ENCODE measurements around the gene SC5D. TPM values are rescaled to one million over a fixed set of nuclear protein-coding genes. Genes with fewer than 3 reads are reported as not detected.

SC5D gene
- total RNA-seq, 1 experiment from 2014 or later: 34.7 TPM

DNA sequence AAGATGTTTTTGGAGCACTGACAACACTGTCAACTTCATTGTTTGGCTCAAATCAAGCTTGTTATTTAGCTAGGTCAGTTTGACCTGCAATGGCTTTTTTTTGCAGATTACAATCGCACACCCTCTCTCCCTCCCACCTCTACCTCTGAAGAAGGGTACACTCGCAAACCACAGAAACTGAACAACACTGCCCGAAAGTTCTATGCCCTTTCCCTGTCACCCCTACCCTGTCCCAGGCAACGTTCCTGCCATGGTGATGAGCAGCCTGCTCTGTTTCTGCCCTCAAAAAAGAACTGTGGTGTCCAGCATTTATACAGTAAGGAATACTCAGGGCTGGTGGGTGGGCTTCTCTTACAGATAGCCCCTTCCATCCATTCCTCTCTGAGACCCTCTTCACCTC, 33.7 kb downstream of the SC5D start:
- Mint-ChIP-seq H3K4me3 (ENCODE audit: low read depth, unreplicated experiment) (no peak overlapping the region), H3K4me1 (ENCODE audit: low read depth, unreplicated experiment) (no peaks in the 10 kb centered on the region), H3K36me3 (ENCODE audit: insufficient read depth, unreplicated experiment) (no peaks in the 10 kb centered on the region), H3K9me3 (ENCODE audit: low read depth, unreplicated experiment) (no peaks in the 10 kb centered on the region), H3K27ac (ENCODE audit: unreplicated experiment) (no peak overlapping the region), H3K27me3 (ENCODE audit: unreplicated experiment) (peaks cover 12% of the 10 kb centered on the region)
- no peak for DNase-seq
- no TSS peak for BruUV-seq (replicated peaks)
- CTCF ChIA-PET: interaction anchor here (0.7 kb wide), 1 partner anchor 1179 kb away, joined by 4 read pairs; no protein-coding TSS in a partner anchor
- intact Hi-C loops (cut with micrococcal nuclease; ENCODE audit: unreplicated experiment): loop anchor here (10.0 kb wide), 1 partner anchor 139 kb away; no protein-coding TSS in a partner anchor
- TF ChIP-seq, protein P1, sequence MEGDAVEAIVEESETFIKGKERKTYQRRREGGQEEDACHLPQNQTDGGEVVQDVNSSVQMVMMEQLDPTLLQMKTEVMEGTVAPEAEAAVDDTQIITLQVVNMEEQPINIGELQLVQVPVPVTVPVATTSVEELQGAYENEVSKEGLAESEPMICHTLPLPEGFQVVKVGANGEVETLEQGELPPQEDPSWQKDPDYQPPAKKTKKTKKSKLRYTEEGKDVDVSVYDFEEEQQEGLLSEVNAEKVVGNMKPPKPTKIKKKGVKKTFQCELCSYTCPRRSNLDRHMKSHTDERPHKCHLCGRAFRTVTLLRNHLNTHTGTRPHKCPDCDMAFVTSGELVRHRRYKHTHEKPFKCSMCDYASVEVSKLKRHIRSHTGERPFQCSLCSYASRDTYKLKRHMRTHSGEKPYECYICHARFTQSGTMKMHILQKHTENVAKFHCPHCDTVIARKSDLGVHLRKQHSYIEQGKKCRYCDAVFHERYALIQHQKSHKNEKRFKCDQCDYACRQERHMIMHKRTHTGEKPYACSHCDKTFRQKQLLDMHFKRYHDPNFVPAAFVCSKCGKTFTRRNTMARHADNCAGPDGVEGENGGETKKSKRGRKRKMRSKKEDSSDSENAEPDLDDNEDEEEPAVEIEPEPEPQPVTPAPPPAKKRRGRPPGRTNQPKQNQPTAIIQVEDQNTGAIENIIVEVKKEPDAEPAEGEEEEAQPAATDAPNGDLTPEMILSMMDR (IDR thresholded peaks at IDR 0.05; ENCODE audit: unreplicated experiment): no peak

DNA sequence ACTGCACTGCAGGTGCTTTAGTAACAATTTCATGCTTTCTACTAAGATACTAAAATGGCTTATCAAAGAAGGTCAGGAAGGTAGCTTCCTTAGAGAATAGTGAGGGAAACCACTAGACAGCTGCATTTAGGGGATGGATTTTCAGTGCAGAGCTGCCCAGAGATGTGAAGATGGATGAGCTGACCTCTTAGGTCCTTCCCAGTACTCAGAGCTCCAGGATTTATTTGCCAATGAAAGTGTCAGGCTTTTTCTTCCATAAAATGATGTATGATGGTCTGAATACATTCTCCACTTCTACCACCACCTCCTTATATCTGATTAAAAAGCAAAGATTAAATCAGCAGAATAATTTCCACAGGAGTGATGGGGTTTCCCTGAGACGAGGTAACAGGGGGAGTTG, 35.0 kb downstream of the SC5D start:
- CTCF ChIA-PET: no interaction called here

DNA sequence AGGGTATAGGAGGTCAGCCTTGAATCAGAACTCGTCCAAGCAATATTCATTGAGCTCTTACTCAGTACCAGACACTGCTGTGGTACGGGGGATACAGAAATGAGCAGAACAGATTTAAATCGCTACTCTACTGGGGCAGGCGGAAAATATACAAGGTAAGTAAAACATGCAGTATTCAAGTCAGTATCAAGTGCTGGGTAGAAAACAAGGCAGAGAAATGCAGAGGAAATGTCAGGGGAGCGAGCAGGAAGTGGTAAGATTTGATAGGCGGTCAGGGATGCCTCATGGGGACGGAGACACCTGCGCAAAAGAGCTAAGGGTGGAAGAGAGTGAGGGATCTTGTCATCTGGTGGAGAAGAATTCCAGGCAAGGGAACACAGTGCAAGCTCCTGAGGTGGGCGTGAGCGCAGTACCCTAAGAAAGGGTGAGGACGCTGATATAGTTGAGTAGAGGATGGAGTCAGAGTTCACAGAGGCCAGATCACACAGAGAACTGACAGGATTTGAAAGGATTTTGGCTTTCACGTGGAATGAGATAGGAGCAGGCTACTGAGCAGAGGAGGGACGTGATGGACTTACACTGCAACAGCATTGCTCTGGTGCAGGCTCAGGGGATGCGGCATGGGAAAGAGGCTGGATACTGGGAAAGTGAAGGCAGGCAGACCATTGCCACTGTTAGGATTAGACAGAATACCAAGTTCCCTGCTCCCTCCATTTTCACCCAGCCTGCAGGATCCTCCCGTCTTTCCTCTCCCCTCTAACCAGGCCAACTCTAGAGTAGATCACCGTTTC, 35.8 kb downstream of the SC5D start:
- no peaks in the 10 kb centered on the region for H3K36me3 Mint-ChIP-seq (ENCODE audit: insufficient read depth, unreplicated experiment)
- no peak overlapping the region for H3K27ac Mint-ChIP-seq (ENCODE audit: unreplicated experiment)
- intact Hi-C loops (cut with micrococcal nuclease; ENCODE audit: unreplicated experiment): loop anchor here (10.0 kb wide), 1 partner anchor 136 kb away; no protein-coding TSS in a partner anchor
- no peaks in the 10 kb centered on the region for H3K27me3 Mint-ChIP-seq (ENCODE audit: unreplicated experiment)
- H3K9me3 Mint-ChIP-seq (ENCODE audit: low read depth, unreplicated experiment): no peaks in the 10 kb centered on the region
- CTCF ChIA-PET: no interaction called here
- BruUV-seq (replicated peaks): no TSS peak
- H3K4me1 Mint-ChIP-seq (ENCODE audit: low read depth, unreplicated experiment): no peaks in the 10 kb centered on the region
- TF ChIP-seq, protein P1 (IDR thresholded peaks at IDR 0.05; ENCODE audit: unreplicated experiment): no peak
- H3K4me3 Mint-ChIP-seq (ENCODE audit: low read depth, unreplicated experiment): no peak overlapping the region
- DNase-seq: no peak

More for the DNA sequence above, 35.0 kb downstream of the SC5D start:
- TF ChIP-seq, protein P1 (IDR thresholded peaks at IDR 0.05; ENCODE audit: unreplicated experiment): no peak
- intact Hi-C loops (cut with micrococcal nuclease; ENCODE audit: unreplicated experiment): loop anchor here (10.0 kb wide), 1 partner anchor 137 kb away; no protein-coding TSS in a partner anchor
- Mint-ChIP-seq H3K27ac (ENCODE audit: unreplicated experiment) (no peak overlapping the region), H3K27me3 (ENCODE audit: unreplicated experiment) (no peaks in the 10 kb centered on the region), H3K4me3 (ENCODE audit: low read depth, unreplicated experiment) (no peak overlapping the region), H3K4me1 (ENCODE audit: low read depth, unreplicated experiment) (no peaks in the 10 kb centered on the region), H3K9me3 (ENCODE audit: low read depth, unreplicated experiment) (no peaks in the 10 kb centered on the region), H3K36me3 (ENCODE audit: insufficient read depth, unreplicated experiment) (no peaks in the 10 kb centered on the region)
- BruUV-seq (replicated peaks): no TSS peak
- no peak for DNase-seq

DNA sequence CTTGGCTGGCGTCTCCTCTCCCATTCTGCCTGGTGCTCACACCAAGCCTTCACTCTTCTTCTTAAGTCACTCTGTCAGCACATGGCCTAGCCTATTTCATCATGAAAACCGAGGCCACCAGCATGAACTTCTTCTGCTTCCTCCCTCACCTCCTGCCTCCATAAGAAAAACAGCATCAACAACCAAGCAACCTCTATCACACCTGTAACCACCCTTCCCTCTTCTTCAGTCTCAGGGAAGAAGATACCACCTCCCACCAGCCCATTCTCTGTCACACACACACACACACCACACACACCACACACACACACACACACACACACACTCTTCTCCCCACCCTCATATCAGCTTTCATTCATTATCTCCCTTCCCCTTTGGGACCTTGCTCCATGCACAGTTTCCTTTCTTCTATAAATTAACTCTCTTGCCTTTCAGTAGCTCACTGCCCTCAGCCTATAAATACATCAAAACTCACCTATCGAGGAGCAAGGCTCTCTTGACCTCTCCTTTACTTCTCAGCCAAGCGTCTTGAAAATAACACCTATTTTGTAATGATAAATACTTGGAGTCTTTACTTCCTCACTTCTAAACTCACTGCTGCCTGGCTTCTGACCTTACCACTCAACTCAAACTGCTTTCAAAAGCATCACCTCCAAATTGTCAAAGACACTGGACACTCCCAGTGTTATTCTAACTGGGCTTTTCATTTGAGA, 36.6 kb downstream of the SC5D start:
- TF ChIP-seq, protein P1 (IDR thresholded peaks at IDR 0.05; ENCODE audit: unreplicated experiment): no peak
- CTCF ChIA-PET: no interaction called here
- no peaks in the 10 kb centered on the region for H3K9me3 Mint-ChIP-seq (ENCODE audit: low read depth, unreplicated experiment)
- DNase-seq: no peak
- H3K27me3 Mint-ChIP-seq (ENCODE audit: unreplicated experiment): no peaks in the 10 kb centered on the region
- H3K4me3 Mint-ChIP-seq (ENCODE audit: low read depth, unreplicated experiment): no peak overlapping the region
- no peaks in the 10 kb centered on the region for H3K4me1 Mint-ChIP-seq (ENCODE audit: low read depth, unreplicated experiment)
- BruUV-seq (replicated peaks): no TSS peak
- no peaks in the 10 kb centered on the region for H3K36me3 Mint-ChIP-seq (ENCODE audit: insufficient read depth, unreplicated experiment)
- intact Hi-C loops (cut with micrococcal nuclease; ENCODE audit: unreplicated experiment): loop anchor here (10.0 kb wide), 1 partner anchor 136 kb away; no protein-coding TSS in a partner anchor
- no peak overlapping the region for H3K27ac Mint-ChIP-seq (ENCODE audit: unreplicated experiment)
